BLaER1 treated with 17β-estradiol and CSF1 and Interleukin-3, amounts not matched to agents 10 nM and 100 nM (cell line): ENCODE results near the gene ZNF652.

Experiments used
- H3K27ac ChIP-seq, 11 experiments: shearing (Covaris generic); formaldehyde crosslinking; 2 replicates each; pipeline ENCODE4 v1.8.1; 2022
- H3K27me3 ChIP-seq, 11 experiments: shearing (Covaris generic); formaldehyde crosslinking; 2 replicates each; pipeline ENCODE4 v1.8.1; 2022
- H3K36me3 ChIP-seq, 11 experiments: shearing (Covaris generic); formaldehyde crosslinking; 2 replicates each; pipeline ENCODE4 v1.8.1; 2022
- H3K4me1 ChIP-seq, 10 experiments: shearing (Covaris generic); formaldehyde crosslinking; 2 replicates each; pipeline ENCODE4 v1.8.1; 2022
- H3K4me2 ChIP-seq, 11 experiments: shearing (Covaris generic); formaldehyde crosslinking; 2 replicates each; pipeline ENCODE4 v1.8.1; 2022
- H3K4me3 ChIP-seq, 10 experiments: shearing (Covaris generic); formaldehyde crosslinking; 2 replicates each; pipeline ENCODE4 v1.8.1; 2022
- H3K9ac ChIP-seq, 11 experiments: shearing (Covaris generic); formaldehyde crosslinking; 2 replicates each; pipeline ENCODE4 v1.8.1; 2022
- H3K9me3 ChIP-seq, 11 experiments: shearing (Covaris generic); formaldehyde crosslinking; replicated peaks in 1 of 11; 2 replicates each; pipeline ENCODE4 v1.8.1; 2022
- H4K20me1 ChIP-seq, 11 experiments: shearing (Covaris generic); formaldehyde crosslinking; 2 replicates each; pipeline ENCODE4 v1.8.1; 2022
- Cebpa-rat ChIP-seq, 11 experiments: shearing (Covaris generic); IDR thresholded peaks; 2 replicates each; pipeline ENCODE4 v1.8.1; 2022

The ZNF652 gene

GRCh38 chr17:49358641-49359247 lies 3.3 kb downstream of the ZNF652 start:
- peak overlapping the region; percentile 86 to 99 (median 97) for H3K4me2 ChIP-seq

GRCh38 chr17:49357516-49357915 lies 4.5 kb downstream of the ZNF652 start:
- H3K9ac ChIP-seq, result no peak overlapping the region
- peaks cover 34 to 48% (median 38%) of the 10 kb centered on the region in 10 experiments for H3K4me1 ChIP-seq
- H3K27me3 ChIP-seq, result no peaks in the 10 kb centered on the region
- TF ChIP-seq Cebpa-rat (IDR thresholded peaks at IDR 0.05), result no peak
- H3K36me3 ChIP-seq, result peaks cover 0 to 8% (median 6%) of the 10 kb centered on the region in 11 experiments; a peak in 3 of 22 replicates
- H3K4me3 ChIP-seq, result no peak overlapping the region
- H3K4me2 ChIP-seq, result peak overlapping the region; percentile 86 to 99 (median 97); a peak in 21 of 22 replicates
- H3K9me3 ChIP-seq, result peaks cover 0 to 8% (median 5%) of the 10 kb centered on the region in 11 experiments; a peak in 10 of 22 replicates
- H4K20me1 ChIP-seq, result peaks cover 22 to 73% (median 46%) of the 10 kb centered on the region in 11 experiments; a peak in 17 of 22 replicates
- H3K27ac ChIP-seq, result no peak overlapping the region

More at GRCh38 chr17:49358641-49359247, 3.3 kb downstream of the ZNF652 start:
- Histone ChIP-seq H3K36me3 (no peaks in the 10 kb centered on the region), H4K20me1 (peaks cover 22 to 60% (median 46%) of the 10 kb centered on the region in 11 experiments; a peak in 17 of 22 replicates), H3K4me3 (0 out of 20 replicates have a peak overlapping the region, but pooled peaks of 1 of the 10 experiments have one; percentile 12), H3K27ac (no peak overlapping the region; a peak in 1 of 22 replicates), H3K4me1 (peaks cover 34 to 52% (median 44%) of the 10 kb centered on the region in 10 experiments), H3K27me3 (no peaks in the 10 kb centered on the region), H3K9me3 (no peaks in the 10 kb centered on the region), H3K9ac (peak overlapping the region in 5 of 11 experiments; percentile 3 to 35 (median 9); a peak in 4 of 22 replicates)
- TF ChIP-seq Cebpa-rat (IDR thresholded peaks at IDR 0.05), result no peak

- Histone ChIP-seq H3K9ac (no peak overlapping the region), H3K27me3 (no peaks in the 10 kb centered on the region), H4K20me1 (peaks cover 22 to 83% (median 46%) of the 10 kb centered on the region in 11 experiments; a peak in 17 of 22 replicates), H3K9me3 (peaks cover 0 to 9% (median 6%) of the 10 kb centered on the region in 11 experiments; a peak in 10 of 22 replicates), H3K4me1 (peaks cover 33 to 45% (median 36%) of the 10 kb centered on the region in 10 experiments), H3K4me3 (no peak overlapping the region), H3K36me3 (peaks cover 0 to 11% (median 6%) of the 10 kb centered on the region in 11 experiments; a peak in 4 of 22 replicates), H3K27ac (no peak overlapping the region), H3K4me2 (no peak overlapping the region)
- no peak for TF ChIP-seq Cebpa-rat (IDR thresholded peaks at IDR 0.05)
These were observed 5.7 kb downstream of the ZNF652 start for GRCh38 chr17:49356320-49356719.

GRCh38 chr17:49353607-49354006 lies 8.4 kb downstream of the ZNF652 start:
- no peak for TF ChIP-seq Cebpa-rat (IDR thresholded peaks at IDR 0.05)
- Histone ChIP-seq H3K27ac (no peak overlapping the region), H3K9ac (no peak overlapping the region), H3K4me3 (no peak overlapping the region), H3K4me2 (no peak overlapping the region), H3K27me3 (no peaks in the 10 kb centered on the region), H3K9me3 (peaks cover 0 to 9% (median 6%) of the 10 kb centered on the region in 11 experiments; a peak in 10 of 22 replicates), H4K20me1 (peaks cover 9 to 88% (median 31%) of the 10 kb centered on the region in 11 experiments; a peak in 14 of 22 replicates), H3K4me1 (peaks cover 12 to 21% (median 13%) of the 10 kb centered on the region in 10 experiments), H3K36me3 (peaks cover 0 to 19% (median 6%) of the 10 kb centered on the region in 11 experiments; a peak in 6 of 22 replicates)

GRCh38 chr17:49352587-49353154 lies 9.4 kb downstream of the ZNF652 start:
- Histone ChIP-seq H4K20me1 (peaks cover 3 to 87% (median 26%) of the 10 kb centered on the region in 11 experiments; a peak in 14 of 22 replicates), H3K4me3 (no peak overlapping the region), H3K36me3 (peaks cover 0 to 19% (median 8%) of the 10 kb centered on the region in 11 experiments; a peak in 6 of 22 replicates), H3K9me3 (peaks cover 0 to 15% (median 6%) of the 10 kb centered on the region in 11 experiments; a peak in 10 of 22 replicates), H3K4me1 (peaks cover 4 to 14% (median 8%) of the 10 kb centered on the region in 10 experiments), H3K4me2 (no peak overlapping the region), H3K9ac (no peak overlapping the region), H3K27ac (no peak overlapping the region), H3K27me3 (no peaks in the 10 kb centered on the region)
- no peak for TF ChIP-seq Cebpa-rat (IDR thresholded peaks at IDR 0.05)

GRCh38 chr17:49351572-49352140 lies 10.4 kb downstream of the ZNF652 start:
- TF ChIP-seq Cebpa-rat (IDR thresholded peaks at IDR 0.05), result no peak
- Histone ChIP-seq H3K4me3 (no peak overlapping the region), H3K4me2 (no peak overlapping the region), H3K27me3 (no peaks in the 10 kb centered on the region), H3K9ac (no peak overlapping the region), H3K4me1 (peaks cover 10 to 15% (median 12%) of the 10 kb centered on the region in 10 experiments; a peak in 17 of 20 replicates), H3K27ac (no peak overlapping the region), H3K9me3 (peaks cover 0 to 15% (median 6%) of the 10 kb centered on the region in 11 experiments; a peak in 10 of 22 replicates), H3K36me3 (peaks cover 0 to 19% (median 8%) of the 10 kb centered on the region in 11 experiments; a peak in 6 of 22 replicates), H4K20me1 (peaks cover 0 to 88% (median 17%) of the 10 kb centered on the region in 11 experiments; a peak in 13 of 22 replicates)

GRCh38 chr17:49349541-49349940 lies 12.5 kb downstream of the ZNF652 start:
- Histone ChIP-seq H3K36me3 (peaks cover 0 to 19% (median 8%) of the 10 kb centered on the region in 11 experiments; a peak in 6 of 22 replicates), H3K9me3 (peaks cover 0 to 15% (median 6%) of the 10 kb centered on the region in 11 experiments; a peak in 10 of 22 replicates), H3K4me3 (no peak overlapping the region), H3K27ac (no peak overlapping the region), H3K9ac (no peak overlapping the region), H3K4me1 (peaks cover 14 to 34% (median 30%) of the 10 kb centered on the region in 10 experiments; a peak in 19 of 20 replicates), H3K27me3 (no peaks in the 10 kb centered on the region), H4K20me1 (peaks cover 0 to 87% (median 5%) of the 10 kb centered on the region in 11 experiments; a peak in 10 of 22 replicates), H3K4me2 (no peak overlapping the region)
- no peak for TF ChIP-seq Cebpa-rat (IDR thresholded peaks at IDR 0.05)

- Histone ChIP-seq H3K36me3 (peaks cover 0 to 11% (median 0%) of the 10 kb centered on the region in 11 experiments; a peak in 3 of 22 replicates), H3K9ac (peak overlapping the region in 1 of 11 experiments; percentile 9; a peak in 2 of 22 replicates), H3K4me3 (no peak overlapping the region), H3K4me1 (peaks cover 59 to 80% (median 73%) of the 10 kb centered on the region in 10 experiments), H4K20me1 (peaks cover 0 to 90% (median 0%) of the 10 kb centered on the region in 11 experiments; a peak in 6 of 22 replicates), H3K9me3 (peaks cover 0 to 9% (median 0%) of the 10 kb centered on the region in 11 experiments; a peak in 1 of 22 replicates), H3K4me2 (peak overlapping the region in 10 of 11 experiments; percentile 28 to 90 (median 74); a peak in 19 of 22 replicates), H3K27me3 (no peaks in the 10 kb centered on the region), H3K27ac (peak overlapping the region in 9 of 11 experiments; percentile 4 to 88 (median 45); a peak in 13 of 22 replicates)
- no peak; a peak in 1 of 22 replicates for TF ChIP-seq Cebpa-rat (IDR thresholded peaks at IDR 0.05)
These were observed 17.1 kb downstream of the ZNF652 start for GRCh38 chr17:49344914-49345313.
